ENCODE results near the gene S100PBP. TPM values are rescaled to one million over a fixed set of nuclear protein-coding genes. Genes with fewer than 3 reads are reported as not detected.
A peak's percentile ranks its signal among the peaks of the same experiment; 100 is the strongest.

S100PBP gene
- total and polyA plus RNA-seq, 9 of the 15 experiments (the other 6 are each of a cell fraction or from before 2014, with no cell fraction given): 22.9 to 60.2 (median 32.9) TPM

DNA sequence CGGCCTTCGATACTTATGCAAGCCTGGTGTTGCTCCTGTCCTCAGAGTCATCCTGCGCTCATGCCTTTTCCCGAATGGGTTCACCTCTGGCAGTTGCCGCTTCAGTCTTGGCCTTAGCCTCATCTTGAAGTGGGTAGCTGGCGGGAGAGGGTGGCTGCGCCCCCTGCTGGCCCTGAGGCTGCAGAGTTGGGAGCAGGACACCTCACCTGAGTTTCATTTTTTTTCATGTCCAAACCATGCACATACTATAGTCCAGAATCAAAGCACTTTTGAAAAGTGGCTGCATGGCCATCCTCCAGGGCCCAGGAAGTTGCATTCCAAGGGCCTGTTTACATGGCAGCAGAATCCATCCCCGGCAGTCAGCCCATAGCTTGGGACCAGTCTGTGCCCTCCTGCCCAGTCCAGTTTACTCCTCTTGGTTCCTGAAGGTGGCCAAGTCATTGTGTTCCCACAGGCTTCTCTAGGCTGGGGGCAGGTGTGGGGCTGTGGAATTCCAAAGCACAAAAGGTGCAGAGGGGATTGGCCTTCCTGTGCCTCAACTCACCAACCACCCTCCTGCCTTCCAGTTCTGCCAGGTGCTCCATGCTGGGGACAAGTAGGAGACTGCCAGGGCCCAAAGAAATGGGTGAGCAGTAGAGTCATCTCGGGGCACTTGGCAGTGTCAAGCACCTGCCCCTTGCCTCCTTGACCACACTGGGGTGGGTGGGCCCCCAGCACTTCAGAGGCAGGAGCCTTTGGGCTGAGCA lies 44.3 kb upstream of the S100PBP start (continued):
- TF ChIP-seq CTCFL (IDR thresholded peaks at IDR 0.05; ENCODE audit: borderline replicate concordance, insufficient read depth, low read depth, low read length, poor library complexity, severe bottlenecking) (peak; percentile 93), SMAD4 (CRISPR knock-in tag; conservative IDR thresholded peaks at IDR 0.05) (0 out of 2 replicates have a peak, but pooled peaks have one; percentile 43), REST (IDR thresholded peaks at IDR 0.05; ENCODE audit: borderline replicate concordance) (peak; percentile 95), REST (CRISPR knock-in tag; IDR thresholded peaks at IDR 0.05; ENCODE audit: low read depth) (0 out of 2 replicates have a peak, but pooled peaks have one; percentile 22), ZNF695 (CRISPR knock-in tag; IDR thresholded peaks at IDR 0.05) (0 out of 2 replicates have a peak, but pooled peaks have one; percentile 14), PTTG1 (tag; IDR thresholded peaks at IDR 0.05; ENCODE audit: low read depth) (no peak), LCOR (CRISPR knock-in tag; IDR thresholded peaks at IDR 0.05) (peak; percentile 76; the same call in 1 of the 2 replicates)

Data from K562 (cell line).